Astrocyte (in vitro differentiated cells and primary cell): ENCODE results near the gene TUBB.

Experiments used
- CTCF ChIP-seq: IDR thresholded peaks from 2 replicates; pipeline ENCODE4 v1.5.1; 2011; ENCODE audit warnings: low read depth, mild to moderate bottlenecking, inconsistent platforms, low read length, moderate library complexity; ENCODE audit not compliant: insufficient read depth
- EZH2 ChIP-seq: IDR thresholded peaks from 2 replicates; pipeline ENCODE4 v1.6.1; 2012; ENCODE audit warnings: mild to moderate bottlenecking, low read length, inconsistent platforms; ENCODE audit not compliant: insufficient read depth

DNA sequence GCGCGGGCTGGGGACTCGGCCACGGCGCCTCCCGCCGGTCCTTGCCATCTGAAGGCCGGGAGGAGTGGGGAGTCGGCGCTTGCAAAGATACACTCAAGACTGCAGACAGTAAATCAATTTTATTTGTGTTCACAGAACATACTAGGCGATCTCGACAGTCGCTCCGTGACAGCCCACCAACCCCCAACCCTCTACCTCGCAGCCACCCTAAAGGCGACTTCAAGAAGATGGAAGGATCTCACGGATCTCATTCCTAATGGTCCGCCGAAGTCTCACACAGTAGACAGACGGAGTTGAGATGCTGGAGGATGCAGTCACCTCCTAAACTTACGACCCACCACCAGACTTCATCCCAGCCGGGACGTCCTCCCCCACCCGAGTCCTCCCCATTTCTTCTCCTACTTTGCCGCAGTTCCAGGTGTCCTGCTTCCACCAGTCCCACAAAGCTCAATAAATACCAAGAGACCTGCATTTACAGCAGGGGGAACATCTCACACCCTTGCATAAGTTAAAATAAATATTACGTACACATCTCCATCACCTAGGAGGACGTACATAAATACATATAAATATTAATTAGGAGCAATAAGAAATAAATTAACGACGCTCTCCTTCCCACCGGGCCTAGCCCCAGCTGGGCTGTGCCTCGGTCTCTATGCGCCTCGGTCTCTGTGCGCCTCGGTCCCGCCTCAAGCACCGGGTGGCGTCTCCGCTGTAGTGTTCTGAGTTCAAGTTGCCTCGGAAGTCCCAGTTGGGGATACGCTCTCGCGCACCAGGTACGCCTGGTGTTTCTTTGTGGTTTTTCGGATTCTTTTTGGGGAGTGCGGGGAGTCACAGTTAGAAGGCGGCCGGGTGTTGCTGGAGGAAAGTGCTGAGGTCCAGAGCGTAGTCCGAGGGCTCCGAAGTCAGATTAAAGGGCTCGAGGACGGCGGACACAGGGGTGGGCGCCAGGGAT is 23.2 kb downstream of the TUBB start:
- TF ChIP-seq CTCF (no peak), EZH2 (no peak)
